ENCODE measurements around the gene LRRN3. TPM values are rescaled to one million over a fixed set of nuclear protein-coding genes. Genes with fewer than 3 reads are reported as not detected.

The LRRN3 gene
- total RNA-seq, 1 donor from 2014 or later: not detected

DNA sequence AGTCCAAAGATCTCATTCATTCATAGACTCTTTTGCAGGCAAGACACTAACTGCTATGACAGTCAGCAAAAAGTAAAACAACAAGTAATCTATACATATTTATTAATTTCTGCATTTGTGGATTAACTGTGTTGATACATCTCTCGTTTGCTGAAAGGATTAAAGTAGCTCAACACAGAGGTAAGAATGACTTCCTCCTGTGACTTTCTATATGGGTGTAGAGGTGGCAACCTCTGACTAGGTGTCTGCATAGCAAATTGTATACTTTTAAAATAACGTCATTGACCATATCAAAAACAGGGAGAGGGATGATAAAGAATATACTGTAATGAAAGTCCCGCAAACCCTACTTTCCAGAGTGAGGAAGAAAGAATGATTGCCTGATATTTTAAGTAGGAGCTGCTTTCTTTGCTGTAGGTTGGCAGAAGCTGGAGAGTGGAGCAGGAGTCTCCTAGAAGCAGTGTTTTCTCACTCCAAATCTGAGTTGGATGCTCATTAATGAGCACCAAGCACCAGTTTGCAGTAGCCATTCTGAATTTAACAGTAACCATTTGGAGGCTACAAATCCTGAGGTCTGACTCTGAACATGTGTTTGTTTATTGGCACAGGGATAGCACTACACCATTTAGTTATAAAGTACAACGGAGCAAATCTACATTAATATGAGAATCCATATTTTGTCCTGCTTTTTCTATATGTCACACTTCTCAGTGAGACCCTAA, 9.2 kb upstream of the LRRN3 start:
- H3K27me3 Mint-ChIP-seq (ENCODE audit: unreplicated experiment): no peaks in the 10 kb centered on the region
- no peaks in the 10 kb centered on the region for H3K9me3 Mint-ChIP-seq (ENCODE audit: unreplicated experiment)
- DNase-seq (ENCODE audit: low spot score): no peak
- H3K36me3 Mint-ChIP-seq (ENCODE audit: low read depth, unreplicated experiment): no peaks in the 10 kb centered on the region
- TF ChIP-seq, protein P1, sequence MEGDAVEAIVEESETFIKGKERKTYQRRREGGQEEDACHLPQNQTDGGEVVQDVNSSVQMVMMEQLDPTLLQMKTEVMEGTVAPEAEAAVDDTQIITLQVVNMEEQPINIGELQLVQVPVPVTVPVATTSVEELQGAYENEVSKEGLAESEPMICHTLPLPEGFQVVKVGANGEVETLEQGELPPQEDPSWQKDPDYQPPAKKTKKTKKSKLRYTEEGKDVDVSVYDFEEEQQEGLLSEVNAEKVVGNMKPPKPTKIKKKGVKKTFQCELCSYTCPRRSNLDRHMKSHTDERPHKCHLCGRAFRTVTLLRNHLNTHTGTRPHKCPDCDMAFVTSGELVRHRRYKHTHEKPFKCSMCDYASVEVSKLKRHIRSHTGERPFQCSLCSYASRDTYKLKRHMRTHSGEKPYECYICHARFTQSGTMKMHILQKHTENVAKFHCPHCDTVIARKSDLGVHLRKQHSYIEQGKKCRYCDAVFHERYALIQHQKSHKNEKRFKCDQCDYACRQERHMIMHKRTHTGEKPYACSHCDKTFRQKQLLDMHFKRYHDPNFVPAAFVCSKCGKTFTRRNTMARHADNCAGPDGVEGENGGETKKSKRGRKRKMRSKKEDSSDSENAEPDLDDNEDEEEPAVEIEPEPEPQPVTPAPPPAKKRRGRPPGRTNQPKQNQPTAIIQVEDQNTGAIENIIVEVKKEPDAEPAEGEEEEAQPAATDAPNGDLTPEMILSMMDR (IDR thresholded peaks at IDR 0.05; ENCODE audit: unreplicated experiment): no peak
- H3K4me1 Mint-ChIP-seq (ENCODE audit: unreplicated experiment): no peaks in the 10 kb centered on the region
- H3K4me3 Mint-ChIP-seq (ENCODE audit: unreplicated experiment): no peak overlapping the region
- no peak overlapping the region for H3K27ac Mint-ChIP-seq (ENCODE audit: unreplicated experiment)

DNA sequence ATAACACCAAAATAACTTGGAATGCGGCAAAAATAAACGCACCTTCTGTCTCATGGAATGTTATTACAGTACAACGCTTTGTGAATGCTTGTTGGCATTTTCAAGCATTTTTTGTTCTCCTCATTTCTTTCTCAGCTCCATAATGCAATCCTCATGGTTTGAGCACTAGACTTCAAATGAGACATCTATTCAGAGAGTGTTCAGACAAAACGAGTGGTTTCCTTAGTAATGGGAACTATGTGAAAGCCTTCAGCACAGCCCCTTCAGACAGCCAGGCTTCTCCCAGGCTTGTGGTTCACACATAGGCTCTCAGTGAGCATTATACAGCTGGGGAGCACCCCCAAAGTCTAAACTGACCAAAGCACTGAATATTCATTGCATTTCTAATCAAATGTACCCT, 8.6 kb upstream of the LRRN3 start:
- Mint-ChIP-seq H3K27ac (ENCODE audit: unreplicated experiment) (no peak overlapping the region), H3K4me3 (ENCODE audit: unreplicated experiment) (no peak overlapping the region), H3K4me1 (ENCODE audit: unreplicated experiment) (no peaks in the 10 kb centered on the region), H3K36me3 (ENCODE audit: low read depth, unreplicated experiment) (no peaks in the 10 kb centered on the region), H3K27me3 (ENCODE audit: unreplicated experiment) (no peaks in the 10 kb centered on the region), H3K9me3 (ENCODE audit: unreplicated experiment) (no peaks in the 10 kb centered on the region)
- DNase-seq (ENCODE audit: low spot score): no peak
- TF ChIP-seq, protein P1 (IDR thresholded peaks at IDR 0.05; ENCODE audit: unreplicated experiment): no peak

DNA sequence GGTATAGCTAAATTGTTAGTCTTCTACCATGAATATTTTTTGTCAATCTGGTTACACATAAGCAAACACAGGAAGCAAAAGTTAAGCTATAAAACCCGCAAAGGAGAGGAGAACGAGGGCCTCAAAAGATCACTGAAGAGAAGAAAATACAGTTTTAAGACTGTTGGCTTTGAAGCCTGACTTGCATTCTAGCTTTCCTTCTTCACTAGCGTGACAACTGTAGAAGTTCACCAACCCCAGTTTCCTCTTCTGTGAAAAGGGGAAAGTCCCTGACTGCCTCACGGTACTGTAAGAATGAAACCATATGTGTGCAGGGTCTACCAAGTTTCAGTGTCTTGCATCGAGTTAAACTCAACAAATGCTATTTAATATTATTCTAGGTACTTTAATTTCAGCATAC, 7.5 kb upstream of the LRRN3 start:
- no peaks in the 10 kb centered on the region for H3K4me1 Mint-ChIP-seq (ENCODE audit: unreplicated experiment)
- TF ChIP-seq, protein P1 (IDR thresholded peaks at IDR 0.05; ENCODE audit: unreplicated experiment): no peak
- H3K9me3 Mint-ChIP-seq (ENCODE audit: unreplicated experiment): no peaks in the 10 kb centered on the region
- H3K36me3 Mint-ChIP-seq (ENCODE audit: low read depth, unreplicated experiment): no peaks in the 10 kb centered on the region
- H3K27me3 Mint-ChIP-seq (ENCODE audit: unreplicated experiment): no peaks in the 10 kb centered on the region
- no peak overlapping the region for H3K27ac Mint-ChIP-seq (ENCODE audit: unreplicated experiment)
- H3K4me3 Mint-ChIP-seq (ENCODE audit: unreplicated experiment): no peak overlapping the region
- DNase-seq (ENCODE audit: low spot score): no peak

DNA sequence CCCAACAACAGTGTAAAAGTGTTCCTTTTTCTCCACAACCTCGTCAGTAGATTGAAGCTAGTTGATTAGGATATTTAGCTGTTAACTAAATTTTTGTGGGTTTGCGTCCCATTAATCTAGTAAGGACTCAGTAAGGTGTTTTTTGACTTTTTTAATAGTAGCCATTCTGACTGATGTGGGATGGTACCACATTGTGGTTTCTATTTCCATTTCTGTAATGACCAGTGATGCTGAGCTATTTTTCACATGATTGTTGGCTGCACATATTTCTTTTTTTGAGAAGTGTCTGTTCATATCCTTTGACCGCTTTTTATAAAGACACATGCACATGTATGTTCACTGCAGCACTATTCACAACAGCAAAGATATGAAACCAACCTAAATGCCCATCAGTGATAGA, 5.6 kb upstream of the LRRN3 start:
- H3K27me3 Mint-ChIP-seq (ENCODE audit: unreplicated experiment): no peaks in the 10 kb centered on the region
- no peak overlapping the region for H3K4me3 Mint-ChIP-seq (ENCODE audit: unreplicated experiment)
- no peak overlapping the region for H3K27ac Mint-ChIP-seq (ENCODE audit: unreplicated experiment)
- no peaks in the 10 kb centered on the region for H3K36me3 Mint-ChIP-seq (ENCODE audit: low read depth, unreplicated experiment)
- no peak for DNase-seq (ENCODE audit: low spot score)
- TF ChIP-seq, protein P1 (IDR thresholded peaks at IDR 0.05; ENCODE audit: unreplicated experiment): no peak
- H3K9me3 Mint-ChIP-seq (ENCODE audit: unreplicated experiment): no peaks in the 10 kb centered on the region
- H3K4me1 Mint-ChIP-seq (ENCODE audit: unreplicated experiment): no peaks in the 10 kb centered on the region

DNA sequence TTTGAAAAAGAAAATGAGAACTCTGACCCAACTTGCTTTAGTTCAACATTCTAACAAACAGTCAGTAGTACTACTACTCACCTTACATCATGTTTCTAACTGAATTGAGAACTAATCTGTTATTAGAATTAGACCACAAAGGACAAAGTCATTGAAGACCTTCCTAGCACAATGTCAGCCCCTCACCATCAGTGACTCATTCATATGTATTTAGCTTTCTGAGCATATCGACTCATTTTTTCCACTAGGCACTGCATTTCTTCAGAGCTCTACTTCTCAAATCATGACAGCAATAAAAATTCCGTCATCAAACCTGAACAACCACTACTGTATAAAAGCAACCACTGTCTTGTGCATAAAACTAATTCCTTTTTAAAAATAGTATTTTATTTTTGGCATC, 4.4 kb upstream of the LRRN3 start:
- H3K27me3 Mint-ChIP-seq (ENCODE audit: unreplicated experiment): no peaks in the 10 kb centered on the region
- peaks cover 1% of the 10 kb centered on the region for H3K4me1 Mint-ChIP-seq (ENCODE audit: unreplicated experiment)
- H3K4me3 Mint-ChIP-seq (ENCODE audit: unreplicated experiment): no peak overlapping the region
- no peak for DNase-seq (ENCODE audit: low spot score)
- TF ChIP-seq, protein P1 (IDR thresholded peaks at IDR 0.05; ENCODE audit: unreplicated experiment): no peak
- H3K27ac Mint-ChIP-seq (ENCODE audit: unreplicated experiment): no peak overlapping the region
- H3K36me3 Mint-ChIP-seq (ENCODE audit: low read depth, unreplicated experiment): no peaks in the 10 kb centered on the region
- no peaks in the 10 kb centered on the region for H3K9me3 Mint-ChIP-seq (ENCODE audit: unreplicated experiment)

All from endothelial cell (in vitro differentiated cells).